ENCODE data around the gene BIN2. TPM values are rescaled to one million over a fixed set of nuclear protein-coding genes. Genes with fewer than 3 reads are reported as not detected.

Gene BIN2
- total and polyA plus RNA-seq, 2 of the 13 experiments (the other 11 are each of a cell fraction or from before 2014, with no cell fraction given), result not detected

DNA sequence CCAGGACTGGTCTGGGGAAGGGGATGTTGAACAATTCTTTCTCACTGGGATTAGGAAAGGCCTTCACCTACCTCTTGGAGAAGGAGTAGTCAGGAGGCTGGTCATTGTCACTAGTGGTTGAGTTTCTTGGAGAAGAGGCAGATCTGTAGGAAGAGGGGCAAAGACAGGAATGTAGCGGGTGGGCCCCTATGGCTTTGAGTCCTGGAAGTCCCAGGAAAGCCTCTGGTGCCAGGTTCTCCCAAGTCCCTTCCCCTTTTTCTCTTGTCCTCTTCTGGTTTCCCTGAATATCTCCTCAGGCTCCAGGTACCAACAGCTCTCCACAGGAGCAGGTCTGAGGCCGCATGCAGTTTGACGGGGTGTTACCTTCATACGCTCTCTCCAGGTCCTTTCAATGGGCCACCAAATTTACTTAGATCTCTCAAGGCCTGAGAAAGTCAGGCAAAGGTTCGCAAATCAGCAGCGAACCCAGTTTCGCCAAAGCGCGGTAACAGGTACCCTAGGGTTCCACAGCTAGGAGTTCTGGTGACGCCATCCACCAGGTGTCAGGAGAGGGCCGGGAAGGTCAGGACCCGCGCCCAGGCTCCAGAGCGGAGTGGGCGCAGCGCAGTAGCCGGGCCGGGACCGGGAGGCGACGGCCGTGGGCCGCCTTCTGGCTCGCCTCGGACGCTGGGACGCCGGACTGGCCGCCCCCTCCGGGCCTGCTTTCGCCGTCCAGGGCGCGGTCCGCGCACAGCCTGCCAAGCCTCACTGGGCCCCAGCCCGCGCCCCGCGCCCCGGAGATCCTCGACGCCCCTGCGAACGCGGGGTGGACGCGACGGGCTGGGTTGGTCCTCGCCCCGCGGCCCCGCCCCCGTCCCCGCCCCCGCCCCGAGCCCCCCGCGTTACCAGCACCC lies 54.6 kb downstream of the BIN2 start (continued):
- TF ChIP-seq MED8 (CRISPR knock-in tag; IDR thresholded peaks at IDR 0.05; ENCODE audit: insufficient replicate concordance), result peak; percentile 25
- TF ChIP-seq PAF1 (CRISPR knock-in tag; IDR thresholded peaks at IDR 0.05), result no peak
- TF ChIP-seq POLR2AphosphoS5 (IDR thresholded peaks at IDR 0.05; ENCODE audit: low read depth, low read length), result no peak
- TF ChIP-seq KAT7 (CRISPR knock-in tag; IDR thresholded peaks at IDR 0.05; ENCODE audit: borderline replicate concordance), result no peak
- peak; percentile 46; the same call in 1 of the 2 replicates for TF ChIP-seq MIER3 (CRISPR knock-in tag; IDR thresholded peaks at IDR 0.05; ENCODE audit: borderline replicate concordance)
- TF ChIP-seq, protein P1, sequence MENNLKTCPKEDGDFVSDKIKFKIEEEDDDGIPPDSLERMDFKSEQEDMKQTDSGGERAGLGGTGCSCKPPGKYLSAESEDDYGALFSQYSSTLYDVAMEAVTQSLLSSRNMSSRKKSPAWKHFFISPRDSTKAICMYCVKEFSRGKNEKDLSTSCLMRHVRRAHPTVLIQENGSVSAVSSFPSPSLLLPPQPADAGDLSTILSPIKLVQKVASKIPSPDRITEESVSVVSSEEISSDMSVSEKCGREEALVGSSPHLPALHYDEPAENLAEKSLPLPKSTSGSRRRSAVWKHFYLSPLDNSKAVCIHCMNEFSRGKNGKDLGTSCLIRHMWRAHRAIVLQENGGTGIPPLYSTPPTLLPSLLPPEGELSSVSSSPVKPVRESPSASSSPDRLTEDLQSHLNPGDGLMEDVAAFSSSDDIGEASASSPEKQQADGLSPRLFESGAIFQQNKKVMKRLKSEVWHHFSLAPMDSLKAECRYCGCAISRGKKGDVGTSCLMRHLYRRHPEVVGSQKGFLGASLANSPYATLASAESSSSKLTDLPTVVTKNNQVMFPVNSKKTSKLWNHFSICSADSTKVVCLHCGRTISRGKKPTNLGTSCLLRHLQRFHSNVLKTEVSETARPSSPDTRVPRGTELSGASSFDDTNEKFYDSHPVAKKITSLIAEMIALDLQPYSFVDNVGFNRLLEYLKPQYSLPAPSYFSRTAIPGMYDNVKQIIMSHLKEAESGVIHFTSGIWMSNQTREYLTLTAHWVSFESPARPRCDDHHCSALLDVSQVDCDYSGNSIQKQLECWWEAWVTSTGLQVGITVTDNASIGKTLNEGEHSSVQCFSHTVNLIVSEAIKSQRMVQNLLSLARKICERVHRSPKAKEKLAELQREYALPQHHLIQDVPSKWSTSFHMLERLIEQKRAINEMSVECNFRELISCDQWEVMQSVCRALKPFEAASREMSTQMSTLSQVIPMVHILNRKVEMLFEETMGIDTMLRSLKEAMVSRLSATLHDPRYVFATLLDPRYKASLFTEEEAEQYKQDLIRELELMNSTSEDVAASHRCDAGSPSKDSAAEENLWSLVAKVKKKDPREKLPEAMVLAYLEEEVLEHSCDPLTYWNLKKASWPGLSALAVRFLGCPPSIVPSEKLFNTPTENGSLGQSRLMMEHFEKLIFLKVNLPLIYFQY (CRISPR knock-in tag; IDR thresholded peaks at IDR 0.05; ENCODE audit: borderline replicate concordance), result peak; percentile 83
- no peak for TF ChIP-seq SYNCRIP (IDR thresholded peaks at IDR 0.05; ENCODE audit: insufficient read depth, low read depth, low read length)
- no peak for TF ChIP-seq MEIS2 (CRISPR knock-in tag; IDR thresholded peaks at IDR 0.05)
- TF ChIP-seq HNRNPUL1 (IDR thresholded peaks at IDR 0.05; ENCODE audit: low read depth, low read length), result no peak
- TF ChIP-seq NR2F1 (CRISPR knock-in tag; IDR thresholded peaks at IDR 0.05), result peak; percentile 58 to 72
- TF ChIP-seq MAZ (IDR thresholded peaks at IDR 0.05; ENCODE audit: borderline replicate concordance, low read depth, low read length), result no peak; the same call in 1 of the 2 replicates
- TF ChIP-seq MAZ (CRISPR knock-in tag; IDR thresholded peaks at IDR 0.05; ENCODE audit: low read depth), result peak; percentile 71
- TF ChIP-seq HOXD1 (CRISPR knock-in tag; IDR thresholded peaks at IDR 0.05), result peak; percentile 49; the same call in 1 of the 2 replicates
- TF ChIP-seq ZNF777 (CRISPR knock-in tag; IDR thresholded peaks at IDR 0.05), result peak; percentile 96
- TF ChIP-seq FOSL1 (CRISPR knock-in tag; IDR thresholded peaks at IDR 0.05; ENCODE audit: borderline replicate concordance), result no peak
- TF ChIP-seq IRF2 (CRISPR knock-in tag; IDR thresholded peaks at IDR 0.05), result 0 out of 2 replicates have a peak, but pooled peaks have one; percentile 50
- TF ChIP-seq, protein P2, sequence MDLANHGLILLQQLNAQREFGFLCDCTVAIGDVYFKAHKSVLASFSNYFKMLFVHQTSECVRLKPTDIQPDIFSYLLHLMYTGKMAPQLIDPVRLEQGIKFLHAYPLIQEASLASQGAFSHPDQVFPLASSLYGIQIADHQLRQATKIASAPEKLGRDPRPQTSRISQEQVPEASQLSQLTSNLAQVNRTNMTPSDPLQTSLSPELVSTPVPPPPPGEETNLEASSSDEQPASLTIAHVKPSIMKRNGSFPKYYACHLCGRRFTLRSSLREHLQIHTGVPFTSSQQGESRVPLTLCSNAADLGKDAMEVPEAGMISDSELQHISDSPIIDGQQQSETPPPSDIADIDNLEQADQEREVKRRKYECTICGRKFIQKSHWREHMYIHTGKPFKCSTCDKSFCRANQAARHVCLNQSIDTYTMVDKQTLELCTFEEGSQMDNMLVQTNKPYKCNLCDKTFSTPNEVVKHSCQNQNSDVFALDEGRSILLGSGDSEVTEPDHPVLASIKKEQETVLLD (CRISPR knock-in tag; IDR thresholded peaks at IDR 0.05; ENCODE audit: low read depth), result no peak
- TF ChIP-seq ZNF468 (CRISPR knock-in tag; IDR thresholded peaks at IDR 0.05), result no peak
- TF ChIP-seq PLRG1 (conservative IDR thresholded peaks at IDR 0.05), result no peak
- no peak for TF ChIP-seq RFX1 (IDR thresholded peaks at IDR 0.05)
- peak; percentile 58; the same call in 1 of the 2 replicates for TF ChIP-seq KDM5B (CRISPR knock-in tag; IDR thresholded peaks at IDR 0.05; ENCODE audit: borderline replicate concordance)
- no peak for TF ChIP-seq ZIK1 (CRISPR knock-in tag; IDR thresholded peaks at IDR 0.05; ENCODE audit: borderline replicate concordance, low read depth)
- TF ChIP-seq ZSCAN9 (CRISPR knock-in tag; IDR thresholded peaks at IDR 0.05; ENCODE audit: borderline replicate concordance), result no peak
- no peak for TF ChIP-seq ZC3H13 (CRISPR knock-in tag; IDR thresholded peaks at IDR 0.05)
- TF ChIP-seq ZSCAN31 (CRISPR knock-in tag; IDR thresholded peaks at IDR 0.05; ENCODE audit: low read depth), result peak; percentile 66; the same call in 1 of the 2 replicates

All from HepG2 (cell line).